ENCODE data around the gene IL20RB.

IL20RB gene, protein sequence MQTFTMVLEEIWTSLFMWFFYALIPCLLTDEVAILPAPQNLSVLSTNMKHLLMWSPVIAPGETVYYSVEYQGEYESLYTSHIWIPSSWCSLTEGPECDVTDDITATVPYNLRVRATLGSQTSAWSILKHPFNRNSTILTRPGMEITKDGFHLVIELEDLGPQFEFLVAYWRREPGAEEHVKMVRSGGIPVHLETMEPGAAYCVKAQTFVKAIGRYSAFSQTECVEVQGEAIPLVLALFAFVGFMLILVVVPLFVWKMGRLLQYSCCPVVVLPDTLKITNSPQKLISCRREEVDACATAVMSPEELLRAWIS

DNA sequence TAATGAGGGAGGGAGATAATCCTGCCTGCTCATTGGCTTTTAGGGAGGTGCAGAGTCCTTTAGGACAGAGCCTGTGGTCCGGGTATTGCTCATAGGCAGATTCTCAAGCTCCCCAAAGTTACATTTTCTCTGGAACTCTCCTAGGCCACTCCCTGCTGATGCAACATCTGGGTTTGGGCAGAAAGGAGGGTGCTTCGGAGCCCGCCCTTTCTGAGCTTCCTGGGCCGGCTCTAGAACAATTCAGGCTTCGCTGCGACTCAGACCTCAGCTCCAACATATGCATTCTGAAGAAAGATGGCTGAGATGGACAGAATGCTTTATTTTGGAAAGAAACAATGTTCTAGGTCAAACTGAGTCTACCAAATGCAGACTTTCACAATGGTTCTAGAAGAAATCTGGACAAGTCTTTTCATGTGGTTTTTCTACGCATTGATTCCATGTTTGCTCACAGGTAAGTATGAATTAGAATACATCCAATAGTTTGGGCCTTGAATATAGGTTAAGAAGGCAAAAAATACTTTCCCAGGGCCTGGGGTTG is at the start of gene IL20RB:
TSS of gene IL20RB (plus strand) at position 233 of the 538 bp plus-strand sequence. CDS start at position 364, 131 bp downstream.
- Histone ChIP-seq H3K4me3 (peak within 1 kb of the TSS; percentile 6; the same call in 1 of the 2 replicates), H3K27ac (peak within 1 kb of the TSS; percentile 39)

DNA sequence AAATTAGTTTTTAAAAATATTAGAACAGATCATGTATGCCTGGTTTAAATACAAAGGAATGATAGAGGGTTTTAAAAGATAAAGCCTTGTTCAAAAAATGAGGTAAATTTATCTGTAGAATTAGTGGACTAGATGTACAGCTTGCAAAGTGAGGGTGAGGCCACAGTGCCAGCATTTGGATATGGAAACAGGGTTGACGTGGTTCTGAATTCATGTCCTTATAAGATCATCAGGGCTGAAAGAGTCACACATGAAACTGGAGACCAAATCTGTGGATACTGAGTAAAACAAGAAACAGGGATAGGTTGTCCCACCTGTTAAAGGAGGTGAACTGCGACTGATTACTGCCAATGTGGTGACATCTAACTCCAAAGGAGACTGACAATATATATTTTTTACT is 49.5 kb upstream of the IL20RB start:
- peaks cover 15% of the 10 kb centered on the region; the same call in 1 of the 2 replicates for H3K36me3 ChIP-seq (ENCODE audit: insufficient read depth, low read length)
- TF ChIP-seq EZH2 (IDR thresholded peaks at IDR 0.05) (no peak), FOXP2 (optimal IDR thresholded peaks at IDR 0.05; ENCODE audit: control extremely low read depth, extremely low read length, insufficient read depth) (no peak), POLR2AphosphoS5 (IDR thresholded peaks at IDR 0.05; ENCODE audit: borderline replicate concordance, low read depth, low read length) (no peak)
- peaks cover 15% of the 10 kb centered on the region for H3K9me3 ChIP-seq (ENCODE audit: low read depth, low read length)

More for the DNA sequence above, at the start of gene IL20RB:
- no peaks in the 10 kb centered on the region for H3K36me3 ChIP-seq (ENCODE audit: insufficient read depth, low read length)
- no peak for TF ChIP-seq EZH2 (IDR thresholded peaks at IDR 0.05)
- TF ChIP-seq POLR2AphosphoS5 (IDR thresholded peaks at IDR 0.05; ENCODE audit: borderline replicate concordance, low read depth, low read length): no peak
- no peak for TF ChIP-seq FOXP2 (optimal IDR thresholded peaks at IDR 0.05; ENCODE audit: control extremely low read depth, extremely low read length, insufficient read depth)
- peak within 1 kb of the TSS; percentile 21 for H3K9ac ChIP-seq (ENCODE audit: insufficient read length)
- DNase-seq (ENCODE audit: low read depth, low spot score): no peak
- no peaks in the 10 kb centered on the region for H3K9me3 ChIP-seq (ENCODE audit: low read depth, low read length)

DNA sequence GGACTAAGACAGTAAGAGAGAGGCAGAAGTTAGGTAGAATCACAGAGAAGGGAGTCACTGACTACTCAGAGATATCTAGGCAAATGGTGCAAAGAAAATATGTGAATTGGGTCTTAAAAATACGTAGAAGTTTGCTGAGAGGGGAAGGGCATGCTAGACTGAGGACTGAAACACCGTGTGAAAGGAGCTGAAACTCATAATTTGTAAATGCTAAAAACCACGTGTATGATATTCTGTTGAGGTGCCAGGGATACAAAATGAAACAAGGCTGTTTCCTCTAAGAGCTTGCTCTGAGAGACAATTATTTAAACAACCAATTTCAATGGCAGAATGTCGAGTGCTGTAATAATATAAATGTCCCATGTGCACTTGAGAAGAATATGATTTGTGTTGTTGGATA is 48.6 kb upstream of the IL20RB start:
- Histone ChIP-seq H3K9me3 (ENCODE audit: low read depth, low read length) (peaks cover 11% of the 10 kb centered on the region), H3K9ac (ENCODE audit: insufficient read length) (no peak overlapping the region), H3K4me3 (no peak overlapping the region), H3K27ac (no peak overlapping the region), H3K36me3 (ENCODE audit: insufficient read depth, low read length) (peaks cover 19% of the 10 kb centered on the region)
- TF ChIP-seq EZH2 (IDR thresholded peaks at IDR 0.05) (no peak), FOXP2 (optimal IDR thresholded peaks at IDR 0.05; ENCODE audit: control extremely low read depth, extremely low read length, insufficient read depth) (no peak), POLR2AphosphoS5 (IDR thresholded peaks at IDR 0.05; ENCODE audit: borderline replicate concordance, low read depth, low read length) (no peak)
- no peak for DNase-seq (ENCODE audit: low read depth, low spot score)

More for the DNA sequence above, 49.5 kb upstream of the IL20RB start:
- no peak overlapping the region for H3K9ac ChIP-seq (ENCODE audit: insufficient read length)
- no peak overlapping the region for H3K4me3 ChIP-seq
- DNase-seq (ENCODE audit: low read depth, low spot score): no peak
- H3K27ac ChIP-seq: no peak overlapping the region

DNA sequence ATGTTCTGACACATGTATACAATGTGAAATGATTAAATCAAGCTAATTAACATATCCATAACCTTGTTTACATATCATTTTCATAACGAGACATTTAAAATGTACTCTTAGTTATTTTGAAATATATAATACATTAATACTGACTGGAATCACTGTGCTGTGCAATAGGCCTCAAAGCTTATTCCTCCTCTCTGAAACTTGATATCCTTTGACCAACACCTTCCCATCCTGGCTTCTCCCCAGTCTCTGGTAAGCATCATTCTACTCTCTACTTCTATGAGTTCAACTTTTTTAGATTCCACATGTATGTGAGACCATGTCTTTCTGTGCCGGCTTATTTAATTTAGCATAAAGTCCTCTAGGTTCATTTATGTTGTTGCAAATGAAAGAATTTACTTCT is 47.1 kb upstream of the IL20RB start:
- H3K27ac ChIP-seq: no peak overlapping the region
- H3K9me3 ChIP-seq (ENCODE audit: low read depth, low read length): peaks cover 10% of the 10 kb centered on the region
- H3K9ac ChIP-seq (ENCODE audit: insufficient read length): no peak overlapping the region
- no peak overlapping the region for H3K4me3 ChIP-seq
- TF ChIP-seq FOXP2 (optimal IDR thresholded peaks at IDR 0.05; ENCODE audit: control extremely low read depth, extremely low read length, insufficient read depth) (no peak), EZH2 (IDR thresholded peaks at IDR 0.05) (no peak), POLR2AphosphoS5 (IDR thresholded peaks at IDR 0.05; ENCODE audit: borderline replicate concordance, low read depth, low read length) (no peak)
- no peak for DNase-seq (ENCODE audit: low read depth, low spot score)
- H3K36me3 ChIP-seq (ENCODE audit: insufficient read depth, low read length): peaks cover 17% of the 10 kb centered on the region

DNA sequence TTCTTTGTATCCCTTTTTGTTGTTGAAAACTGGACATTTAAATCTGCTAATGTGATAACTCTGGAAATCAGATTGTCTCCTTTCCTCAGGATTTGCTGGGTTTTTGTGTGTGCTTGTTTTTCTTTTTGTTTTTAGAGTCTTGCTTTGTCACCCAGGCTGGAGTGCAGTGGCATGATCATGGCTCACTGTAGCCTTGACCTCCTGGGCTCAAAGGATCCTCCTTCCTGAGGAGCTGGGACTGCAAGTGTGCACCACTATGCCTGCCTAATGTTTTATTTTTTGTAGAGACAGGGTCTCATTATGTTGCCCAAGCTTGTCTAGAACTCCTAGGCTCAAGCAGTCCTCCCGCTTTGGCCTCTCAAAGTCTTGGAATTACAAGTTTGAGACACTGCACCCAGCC is 44.6 kb upstream of the IL20RB start:
- Histone ChIP-seq H3K9ac (ENCODE audit: insufficient read length) (no peak overlapping the region), H3K4me3 (no peak overlapping the region), H3K9me3 (ENCODE audit: low read depth, low read length) (peaks cover 17% of the 10 kb centered on the region), H3K36me3 (ENCODE audit: insufficient read depth, low read length) (peaks cover 23% of the 10 kb centered on the region), H3K27ac (no peak overlapping the region)
- no peak for DNase-seq (ENCODE audit: low read depth, low spot score)
- TF ChIP-seq POLR2AphosphoS5 (IDR thresholded peaks at IDR 0.05; ENCODE audit: borderline replicate concordance, low read depth, low read length) (no peak), EZH2 (IDR thresholded peaks at IDR 0.05) (no peak), FOXP2 (optimal IDR thresholded peaks at IDR 0.05; ENCODE audit: control extremely low read depth, extremely low read length, insufficient read depth) (no peak)

DNA sequence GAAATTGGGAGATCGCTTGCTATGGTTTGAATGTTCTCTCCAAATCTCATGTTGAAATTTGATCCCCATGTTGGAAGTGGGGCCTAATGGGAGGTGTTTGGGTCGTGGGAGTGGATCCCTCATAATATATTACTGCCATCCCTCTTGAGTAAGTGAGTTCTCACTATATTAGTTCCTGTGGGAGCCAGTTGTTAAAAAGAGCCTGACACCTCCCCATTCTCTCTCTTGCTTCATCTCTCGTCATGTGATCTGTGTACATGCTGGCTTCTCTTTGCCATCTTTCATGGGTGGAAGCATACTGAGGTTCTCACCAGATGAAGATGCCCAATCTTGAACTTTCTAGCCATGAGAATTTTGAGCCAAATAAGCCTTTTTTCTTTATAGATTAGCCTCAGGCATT is 43.0 kb upstream of the IL20RB start:
- Histone ChIP-seq H3K27ac (no peak overlapping the region), H3K9me3 (ENCODE audit: low read depth, low read length) (peaks cover 17% of the 10 kb centered on the region), H3K36me3 (ENCODE audit: insufficient read depth, low read length) (peaks cover 23% of the 10 kb centered on the region), H3K9ac (ENCODE audit: insufficient read length) (no peak overlapping the region), H3K4me3 (no peak overlapping the region)
- TF ChIP-seq FOXP2 (optimal IDR thresholded peaks at IDR 0.05; ENCODE audit: control extremely low read depth, extremely low read length, insufficient read depth) (no peak), POLR2AphosphoS5 (IDR thresholded peaks at IDR 0.05; ENCODE audit: borderline replicate concordance, low read depth, low read length) (no peak), EZH2 (IDR thresholded peaks at IDR 0.05) (no peak)
- DNase-seq (ENCODE audit: low read depth, low spot score): no peak

DNA sequence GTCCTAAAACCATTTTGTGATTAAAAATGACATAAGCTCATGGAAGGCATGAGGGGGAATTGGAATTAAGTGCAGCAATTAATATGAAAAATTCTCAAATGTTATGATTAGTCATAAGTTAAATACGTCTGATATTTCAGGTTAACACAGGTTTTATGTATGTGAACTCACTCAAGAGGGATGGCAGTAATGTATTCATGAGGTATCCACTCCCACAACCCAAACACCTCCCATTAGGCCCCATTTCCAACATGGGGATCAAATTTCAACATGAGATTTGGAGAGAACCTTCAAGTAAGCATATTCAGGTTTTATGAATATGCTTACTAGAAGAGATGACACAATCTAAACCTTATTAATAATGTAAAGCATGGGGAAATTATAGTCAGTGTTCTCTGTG is 41.6 kb upstream of the IL20RB start:
- no peak overlapping the region for H3K9ac ChIP-seq (ENCODE audit: insufficient read length)

DNA sequence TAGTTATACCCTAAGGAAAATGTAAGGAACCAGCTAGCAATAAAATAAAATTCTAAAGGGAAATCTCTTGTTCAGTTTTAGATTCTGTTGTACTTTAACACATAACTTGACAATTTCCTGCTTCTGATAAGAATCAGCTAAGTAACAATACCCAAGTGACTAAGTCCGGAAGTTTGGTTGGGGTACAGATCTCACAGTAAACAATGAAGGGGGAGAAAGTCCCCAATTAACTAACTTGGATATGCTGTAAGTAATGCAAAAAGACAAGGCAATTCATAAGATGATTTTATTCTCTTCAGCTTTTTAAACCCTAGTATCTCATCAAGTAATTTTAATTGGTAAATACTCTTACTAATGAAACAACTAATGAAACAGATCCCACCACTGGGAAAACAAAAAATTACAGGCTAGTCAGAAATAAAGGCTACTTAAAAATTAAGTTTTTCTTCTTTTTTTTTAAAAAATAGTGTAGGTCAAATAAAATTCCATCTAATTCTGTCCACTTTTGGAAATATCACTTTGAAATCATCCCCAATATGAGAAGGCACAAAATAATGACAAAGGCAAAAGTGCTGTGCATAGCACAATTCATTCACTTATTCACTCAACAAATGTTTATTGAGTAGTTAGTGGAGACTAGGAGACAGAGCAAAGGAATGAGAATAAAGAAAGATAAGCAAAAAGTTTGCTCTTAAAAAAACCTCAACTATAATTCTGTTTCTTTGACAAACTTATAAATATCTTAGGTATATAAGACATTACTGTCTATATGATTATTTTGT is 37.8 kb upstream of the IL20RB start:
- peak overlapping the region; percentile 43 for H3K27ac ChIP-seq
- no peak overlapping the region for H3K9ac ChIP-seq (ENCODE audit: insufficient read length)
- peak overlapping the region; percentile 34; the same call in 1 of the 2 replicates for H3K4me3 ChIP-seq
- TF ChIP-seq POLR2AphosphoS5 (IDR thresholded peaks at IDR 0.05; ENCODE audit: borderline replicate concordance, low read depth, low read length): peak; percentile 72; the same call in 1 of the 2 replicates
- TF ChIP-seq FOXP2 (optimal IDR thresholded peaks at IDR 0.05; ENCODE audit: control extremely low read depth, extremely low read length, insufficient read depth): no peak
- peaks cover 13% of the 10 kb centered on the region; the same call in 1 of the 2 replicates for H3K9me3 ChIP-seq (ENCODE audit: low read depth, low read length)
- peak; percentile 87 for DNase-seq (ENCODE audit: low read depth, low spot score)
- H3K36me3 ChIP-seq (ENCODE audit: insufficient read depth, low read length): peaks cover 17% of the 10 kb centered on the region

More for the DNA sequence above, 41.6 kb upstream of the IL20RB start:
- TF ChIP-seq EZH2 (IDR thresholded peaks at IDR 0.05) (no peak), FOXP2 (optimal IDR thresholded peaks at IDR 0.05; ENCODE audit: control extremely low read depth, extremely low read length, insufficient read depth) (no peak), POLR2AphosphoS5 (IDR thresholded peaks at IDR 0.05; ENCODE audit: borderline replicate concordance, low read depth, low read length) (no peak)
- Histone ChIP-seq H3K9me3 (ENCODE audit: low read depth, low read length) (peaks cover 20% of the 10 kb centered on the region), H3K4me3 (no peak overlapping the region), H3K36me3 (ENCODE audit: insufficient read depth, low read length) (peaks cover 23% of the 10 kb centered on the region), H3K27ac (no peak overlapping the region)
- DNase-seq (ENCODE audit: low read depth, low spot score): no peak
